GM04503 (cell line): Measurements from ENCODE around the gene RNF128.

Experiments used
- DNase-seq: peaks from one replicate; pipeline ENCODE4 v3.0.0-alpha.2; 2012; ENCODE audit warnings: low read depth

RNF128 gene

GRCh38 chrX:106726485-106727437 is at the start of gene RNF128:
Gene RNF128, plus strand, starts transcription at chrX:106726701. Its CDS starts 213 bp downstream, at chrX:106726914.
- no peak for DNase-seq

GRCh38 chrX:106680716-106681115 is 45.8 kb upstream of the RNF128 start:
- no peak for DNase-seq

GRCh38 chrX:106684207-106684606 is 42.3 kb upstream of the RNF128 start:
- DNase-seq = no peak

- no peak for DNase-seq
These were observed 34.0 kb upstream of the RNF128 start for GRCh38 chrX:106692425-106693065.

- DNase-seq = no peak
These were observed 30.0 kb upstream of the RNF128 start for GRCh38 chrX:106696502-106696901.

- no peak for DNase-seq
These were observed 27.8 kb upstream of the RNF128 start for GRCh38 chrX:106698693-106699092.

GRCh38 chrX:106702636-106703035 is 23.9 kb upstream of the RNF128 start:
- no peak for DNase-seq

- no peak for DNase-seq
These were observed 20.0 kb upstream of the RNF128 start for GRCh38 chrX:106706466-106706865.

- peak; percentile 87 for DNase-seq
These were observed 18.6 kb upstream of the RNF128 start for GRCh38 chrX:106707771-106708454.

- no peak for DNase-seq
These were observed 15.7 kb upstream of the RNF128 start for GRCh38 chrX:106710771-106711170.

- no peak for DNase-seq
These were observed 15.1 kb upstream of the RNF128 start for GRCh38 chrX:106711375-106711774.

- DNase-seq = no peak
These were observed 10.5 kb upstream of the RNF128 start for GRCh38 chrX:106716004-106716403.

- DNase-seq = no peak
These were observed 10.0 kb upstream of the RNF128 start for GRCh38 chrX:106716463-106716862.

- no peak for DNase-seq
These were observed 7.8 kb upstream of the RNF128 start for GRCh38 chrX:106718709-106719108.

- DNase-seq = no peak
These were observed 570 bp upstream of the RNF128 start for GRCh38 chrX:106725931-106726330.

- no peak for DNase-seq
These were observed 1.8 kb downstream of the RNF128 start for GRCh38 chrX:106728337-106728736.

- DNase-seq = no peak
These were observed 3.9 kb downstream of the RNF128 start for GRCh38 chrX:106730401-106730800.

GRCh38 chrX:106731590-106731989 is 5.1 kb downstream of the RNF128 start:
- DNase-seq = no peak

GRCh38 chrX:106734827-106735226 is 8.3 kb downstream of the RNF128 start:
- no peak for DNase-seq

GRCh38 chrX:106740193-106740780 is 13.8 kb downstream of the RNF128 start:
- no peak for DNase-seq

GRCh38 chrX:106742193-106742592 is 15.7 kb downstream of the RNF128 start:
- no peak for DNase-seq

GRCh38 chrX:106742805-106743204 is 16.3 kb downstream of the RNF128 start:
- DNase-seq = no peak
